Mammary epithelial cell (primary cell): ENCODE results near the gene TPH2.

Experiments
- EZH2 ChIP-seq: IDR thresholded peaks from 2 replicates; pipeline ENCODE4 v1.6.1; 2012; ENCODE audit warnings: low read length, inconsistent platforms, borderline replicate concordance
- TF ChIP-seq, protein P1 (sequence below), 2 donors: IDR thresholded peaks in 1 of 2; conservative IDR thresholded peaks in 1 of 2; 2 replicates each; pipeline ENCODE4 v1.5.1; 2011 to 2012; ENCODE audit warnings: inconsistent platforms in 2 of 2, low read length in 2 of 2, mild to moderate bottlenecking in 2 of 2, control low read depth in 1 of 2, low read depth in 1 of 2; ENCODE audit not compliant: insufficient read depth in 1 of 2; ENCODE audit errors: extremely low read depth in 1 of 2

DNA sequence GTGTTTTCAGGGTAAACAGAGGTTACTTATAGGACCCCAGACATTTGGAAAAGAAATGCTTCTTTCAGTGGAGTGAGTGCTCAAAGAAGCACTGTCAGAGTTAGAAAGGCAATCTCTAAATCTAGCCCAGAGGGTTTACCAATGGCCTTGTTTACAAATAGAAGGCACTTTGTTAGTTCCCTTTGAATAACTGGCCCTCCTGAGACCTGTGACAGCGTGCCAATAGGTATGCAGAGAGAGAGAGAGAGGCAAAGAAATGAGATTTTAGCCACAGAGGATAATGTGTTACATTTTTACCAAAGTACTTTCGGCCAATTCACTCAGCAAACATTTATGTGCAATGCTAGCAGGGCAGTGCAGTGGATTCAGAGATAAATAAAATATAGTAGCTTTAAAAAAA lies 41.9 kb downstream of the TPH2 start:
- no peak for TF ChIP-seq EZH2
- TF ChIP-seq, protein P1, sequence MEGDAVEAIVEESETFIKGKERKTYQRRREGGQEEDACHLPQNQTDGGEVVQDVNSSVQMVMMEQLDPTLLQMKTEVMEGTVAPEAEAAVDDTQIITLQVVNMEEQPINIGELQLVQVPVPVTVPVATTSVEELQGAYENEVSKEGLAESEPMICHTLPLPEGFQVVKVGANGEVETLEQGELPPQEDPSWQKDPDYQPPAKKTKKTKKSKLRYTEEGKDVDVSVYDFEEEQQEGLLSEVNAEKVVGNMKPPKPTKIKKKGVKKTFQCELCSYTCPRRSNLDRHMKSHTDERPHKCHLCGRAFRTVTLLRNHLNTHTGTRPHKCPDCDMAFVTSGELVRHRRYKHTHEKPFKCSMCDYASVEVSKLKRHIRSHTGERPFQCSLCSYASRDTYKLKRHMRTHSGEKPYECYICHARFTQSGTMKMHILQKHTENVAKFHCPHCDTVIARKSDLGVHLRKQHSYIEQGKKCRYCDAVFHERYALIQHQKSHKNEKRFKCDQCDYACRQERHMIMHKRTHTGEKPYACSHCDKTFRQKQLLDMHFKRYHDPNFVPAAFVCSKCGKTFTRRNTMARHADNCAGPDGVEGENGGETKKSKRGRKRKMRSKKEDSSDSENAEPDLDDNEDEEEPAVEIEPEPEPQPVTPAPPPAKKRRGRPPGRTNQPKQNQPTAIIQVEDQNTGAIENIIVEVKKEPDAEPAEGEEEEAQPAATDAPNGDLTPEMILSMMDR (conservative IDR thresholded peaks at IDR 0.05 in 1 of 2, IDR thresholded peaks at IDR 0.05 in 1 of 2; ENCODE audit: extremely low read depth in 1 of 2, insufficient read depth in 1 of 2, low read depth in 1 of 2, low read length in 2 of 2): no peak
